Measurements from ENCODE around the gene SLC22A12.

- TF ChIP-seq POLR2A (IDR thresholded peaks at IDR 0.05; ENCODE audit: low read length) (no peak), GATA1 (IDR thresholded peaks at IDR 0.05; ENCODE audit: low read depth, low read length) (no peak)
These were observed 51.8 kb downstream of the SLC22A12 start for GRCh38 chr11:64642871-64643255.

Measured in erythroblast (primary cell).